Nephron (organoid): ENCODE measurements around the gene APLP1.

Experiments
- H3K27ac Mint-ChIP-seq, 3 experiments: 2 replicates each; pipeline ENCODE4 v1.8.0; 2020; ENCODE audit warnings: mixed read lengths in 3 of 3, mild to moderate bottlenecking in 2 of 3, moderate library complexity in 1 of 3
- H3K27me3 Mint-ChIP-seq: 2 replicates; pipeline ENCODE4 v1.8.0; 2021; ENCODE audit warnings: low read depth, mild to moderate bottlenecking, moderate library complexity, mixed read lengths
- H3K36me3 Mint-ChIP-seq: 2 replicates; pipeline ENCODE4 v1.8.0; 2020; ENCODE audit warnings: low read depth, mixed read lengths
- H3K4me1 Mint-ChIP-seq: 2 replicates; pipeline ENCODE4 v1.8.0; 2020; ENCODE audit warnings: mixed read lengths
- H3K4me3 Mint-ChIP-seq, 3 experiments: 2 replicates each; pipeline ENCODE4 v1.8.0; 2020; ENCODE audit warnings: mild to moderate bottlenecking in 3 of 3, mixed read lengths in 3 of 3, moderate library complexity in 2 of 3
- H3K9me3 Mint-ChIP-seq: 2 replicates; pipeline ENCODE4 v1.8.0; 2020; ENCODE audit warnings: mixed read lengths
- CTCF ChIP-seq, 3 experiments: fragments of 200-600 bp; sonication (generic); IDR thresholded peaks; one replicate each; pipeline ENCODE4 v1.5.0; 2021; ENCODE audit warnings: antibody characterized with exemption in 3 of 3; ENCODE audit not compliant: unreplicated experiment in 3 of 3

Gene APLP1

DNA sequence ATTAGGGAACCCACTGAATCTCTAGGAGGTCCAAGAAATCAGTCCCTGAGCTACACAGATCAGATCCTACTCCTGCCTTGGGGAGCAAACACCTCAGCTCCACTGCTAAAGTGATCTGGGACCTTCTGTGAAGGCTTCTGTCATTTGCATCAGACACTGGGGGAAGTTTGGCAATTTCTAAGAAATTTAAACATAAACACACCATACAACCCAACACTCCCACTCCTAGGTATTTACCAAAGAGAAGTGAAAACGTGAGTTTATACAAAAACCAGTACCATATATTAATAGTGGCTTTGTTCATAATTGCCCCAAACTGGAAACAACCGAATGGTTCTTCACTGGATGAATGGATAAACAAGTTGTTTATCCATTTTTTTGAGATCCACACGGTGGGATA, 47.1 kb downstream of the APLP1 start:
- Mint-ChIP-seq H3K27ac (no peak overlapping the region), H3K4me1 (no peaks in the 10 kb centered on the region), H3K36me3 (no peaks in the 10 kb centered on the region), H3K9me3 (no peaks in the 10 kb centered on the region), H3K4me3 (no peak overlapping the region), H3K27me3 (no peaks in the 10 kb centered on the region)
- no peak for TF ChIP-seq CTCF (IDR thresholded peaks at IDR 0.05; ENCODE audit: unreplicated experiment in 3 of 3)

GRCh38 chr19:35919306-35919705, 50.9 kb downstream of the APLP1 start:
- H3K36me3 Mint-ChIP-seq = no peaks in the 10 kb centered on the region
- H3K4me1 Mint-ChIP-seq = no peaks in the 10 kb centered on the region
- H3K27ac Mint-ChIP-seq = no peak overlapping the region
- no peaks in the 10 kb centered on the region for H3K9me3 Mint-ChIP-seq
- no peak for TF ChIP-seq CTCF (IDR thresholded peaks at IDR 0.05; ENCODE audit: unreplicated experiment in 3 of 3)
- H3K4me3 Mint-ChIP-seq = no peak overlapping the region
- no peaks in the 10 kb centered on the region for H3K27me3 Mint-ChIP-seq

GRCh38 chr19:35921012-35921411, 52.6 kb downstream of the APLP1 start:
- no peaks in the 10 kb centered on the region for H3K9me3 Mint-ChIP-seq
- H3K36me3 Mint-ChIP-seq = no peaks in the 10 kb centered on the region
- no peak for TF ChIP-seq CTCF (IDR thresholded peaks at IDR 0.05; ENCODE audit: unreplicated experiment in 3 of 3)
- no peak overlapping the region for H3K4me3 Mint-ChIP-seq
- H3K27ac Mint-ChIP-seq = no peak overlapping the region
- peaks cover 6% of the 10 kb centered on the region for H3K27me3 Mint-ChIP-seq
- no peaks in the 10 kb centered on the region for H3K4me1 Mint-ChIP-seq

DNA sequence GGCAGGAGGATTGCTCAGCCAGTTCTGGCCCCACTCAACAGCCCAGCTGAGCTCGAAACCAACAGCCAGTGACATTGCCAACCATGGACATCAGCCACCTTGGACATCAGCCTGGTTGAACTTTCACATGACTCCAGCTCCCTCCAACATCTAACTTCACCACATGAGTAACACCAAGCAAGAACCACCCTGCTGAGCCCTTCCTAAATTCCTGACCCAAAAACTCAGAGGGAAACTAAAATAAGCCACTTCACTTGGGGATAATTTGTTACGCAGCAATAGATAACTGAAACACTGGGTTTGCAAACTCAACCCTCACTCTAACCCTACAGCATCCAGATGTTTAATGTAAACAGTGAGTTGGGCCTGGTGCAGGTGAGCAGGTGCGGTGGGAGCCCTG, 57.1 kb downstream of the APLP1 start:
- Mint-ChIP-seq H3K4me3 (no peak overlapping the region), H3K27me3 (peaks cover 10% of the 10 kb centered on the region), H3K9me3 (no peaks in the 10 kb centered on the region), H3K27ac (no peak overlapping the region), H3K36me3 (no peaks in the 10 kb centered on the region), H3K4me1 (no peaks in the 10 kb centered on the region)
- no peak for TF ChIP-seq CTCF (IDR thresholded peaks at IDR 0.05; ENCODE audit: unreplicated experiment in 3 of 3)

DNA sequence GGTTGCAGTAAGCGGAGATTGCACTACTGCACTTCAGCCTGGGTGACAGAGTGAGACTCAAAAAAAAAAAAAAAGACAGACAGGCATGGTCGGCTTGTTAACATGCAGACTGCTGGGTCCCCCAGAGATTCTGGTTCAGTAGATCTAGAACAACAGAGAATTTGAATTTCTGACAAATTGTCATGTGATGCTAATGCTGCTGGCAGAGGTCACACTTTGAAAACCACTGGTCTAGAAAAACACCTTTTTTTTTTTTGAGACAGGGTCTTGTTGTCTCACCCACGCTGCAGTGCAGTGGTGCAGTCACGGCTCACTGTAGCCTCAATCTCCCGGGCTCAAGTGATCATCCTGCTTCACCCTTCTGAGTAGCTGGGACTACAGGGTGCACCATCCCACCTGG, 60.1 kb downstream of the APLP1 start:
- Mint-ChIP-seq H3K4me3 (no peak overlapping the region), H3K9me3 (no peaks in the 10 kb centered on the region)

More for the DNA sequence above, 60.1 kb downstream of the APLP1 start:
- Mint-ChIP-seq H3K36me3 (no peaks in the 10 kb centered on the region), H3K27me3 (peaks cover 10% of the 10 kb centered on the region), H3K4me1 (peaks cover 6% of the 10 kb centered on the region), H3K27ac (no peak overlapping the region)
- TF ChIP-seq CTCF (IDR thresholded peaks at IDR 0.05; ENCODE audit: unreplicated experiment in 3 of 3) = no peak
